GM19324 (cell line): Measurements from ENCODE around the gene SULT1C4.
"Not testable (repeated sequence)": the region's sequence is repeated elsewhere in the genome, so short reads cannot be mapped to it uniquely, and the experiment has no call there.

Experiments used
- ATAC-seq: cut with Tn5 transposase; IDR thresholded peaks from one replicate; pipeline ENCODE4 v1.9.1; 2021; ENCODE audit warnings: mild to moderate bottlenecking, moderate library complexity; ENCODE audit not compliant: unreplicated experiment, low FRiP score

The SULT1C4 gene

GRCh38 chr2:108409768-108410167 is 32.0 kb downstream of the SULT1C4 start:
- ATAC-seq: no peak

GRCh38 chr2:108412995-108413710 is 35.4 kb downstream of the SULT1C4 start:
- ATAC-seq: no peak

GRCh38 chr2:108413711-108414095 is 35.9 kb downstream of the SULT1C4 start:
- no peak for ATAC-seq

- ATAC-seq: no peak
Observed at GRCh38 chr2:108414256-108414876, 36.6 kb downstream of the SULT1C4 start.

GRCh38 chr2:108414945-108415344 is 37.2 kb downstream of the SULT1C4 start:
- no peak for ATAC-seq

GRCh38 chr2:108417254-108417653 is 39.5 kb downstream of the SULT1C4 start:
- ATAC-seq: no peak

- no peak for ATAC-seq
Observed at GRCh38 chr2:108418416-108418815, 40.7 kb downstream of the SULT1C4 start.

GRCh38 chr2:108423067-108423466 is 45.3 kb downstream of the SULT1C4 start:
- no peak for ATAC-seq

GRCh38 chr2:108423502-108424251 is 45.9 kb downstream of the SULT1C4 start:
- no peak for ATAC-seq

- no peak for ATAC-seq
Observed at GRCh38 chr2:108428286-108429009, 50.7 kb downstream of the SULT1C4 start.

GRCh38 chr2:108435578-108435977 is 57.8 kb downstream of the SULT1C4 start:
- not testable (repeated sequence) for ATAC-seq

GRCh38 chr2:108436976-108437375 is 59.2 kb downstream of the SULT1C4 start:
- ATAC-seq: no peak
